Esophagus muscularis mucosa (tissue), 4 donors: ENCODE measurements around the gene LTBP1. TPM values are rescaled to one million over a fixed set of nuclear protein-coding genes. Genes with fewer than 3 reads are reported as not detected.
A peak's percentile ranks its signal among the peaks of the same experiment; 100 is the strongest.

Source experiments
- DNase-seq: peaks from one replicate; pipeline ENCODE4 v3.0.0-alpha.2; 2017; ENCODE audit errors: extremely low spot score
- H3K27ac ChIP-seq, 4 donors: fragments of 200-600 bp; sonication (generic); replicated peaks in 1 of 4; 1 replicate in 3 of 4; 2 replicates in 1 of 4; pipeline ENCODE4 v1.5.1; 2016 to 2019; ENCODE audit warnings: mild to moderate bottlenecking in 1 of 4
- H3K27me3 ChIP-seq, 4 donors: fragments of 200-600 bp; sonication (generic); one replicate each; pipeline versions ENCODE4 v1.5.1 to v1.6.0; 2016 to 2019
- H3K36me3 ChIP-seq, 4 donors: fragments of 200-600 bp; sonication (generic); one replicate each; pipeline ENCODE4 v1.5.1; 2016 to 2019
- H3K4me1 ChIP-seq, 4 donors: fragments of 200-600 bp; sonication (generic); one replicate each; pipeline ENCODE4 v1.5.1; 2016 to 2019
- H3K4me3 ChIP-seq, 4 donors: fragments of 200-600 bp; sonication (generic); 1 replicate in 2 of 4; 2 replicates in 2 of 4; pipeline ENCODE4 v1.5.1; 2016 to 2019; ENCODE audit warnings: mild to moderate bottlenecking in 4 of 4, moderate library complexity in 1 of 4
- H3K9me3 ChIP-seq, 4 donors: fragments of 200-600 bp; sonication (generic); 1 replicate in 3 of 4; 2 replicates in 1 of 4; pipeline ENCODE4 v1.5.1; 2016 to 2019
- EP300 ChIP-seq: sonication (generic); formaldehyde crosslinking; IDR thresholded peaks from one replicate; pipeline ENCODE4 v1.6.1; 2017; ENCODE audit warnings: antibody characterized with exemption
- POLR2A ChIP-seq: fragments of 450-650 bp; IDR thresholded peaks from one replicate; pipeline ENCODE4 v1.6.1; 2017; ENCODE audit warnings: antibody characterized with exemption, moderate library complexity, mild to moderate bottlenecking, low read depth
- POLR2AphosphoS5 ChIP-seq, 2 donors: sonication (generic); formaldehyde crosslinking; IDR thresholded peaks; one replicate each; pipeline ENCODE4 v1.6.1; 2017; ENCODE audit warnings: antibody characterized with exemption in 2 of 2
- WGBS: methylation state at CpG from one replicate; pipeline ENCODE4 v1.1.5; 2018; 5-methylcytosine and 5-hydroxymethylcytosine counted together
- intact Hi-C: fragments of 100-400 bp; cut with DNase I; formaldehyde crosslinking; loops from one replicate; pipeline ENCODE4 v1.15.1; 2023
- total RNA-seq, 4 donors: library from RNA; depleted of rRNA; stranded (reverse); fragments of >200 nt; gene quantifications; one replicate each; pipeline versions ENCODE4 v1.1.0 to v1.2.1, GENCODE V29; 2016
- TF ChIP-seq, protein P1 (sequence below), 3 experiments: fragments of 200-600 bp in 2 of 3; fragments of 450-650 bp in 1 of 3; sonication (generic) in 2 of 3; IDR thresholded peaks; one replicate each; pipeline ENCODE4 v1.5.1; 2017 to 2019; ENCODE audit warnings: antibody characterized with exemption in 3 of 3, mild to moderate bottlenecking in 2 of 3, moderate library complexity in 1 of 3

LTBP1 gene
- total RNA-seq, 4 donors from 2014 or later: 254 to 465 (median 368) TPM

DNA sequence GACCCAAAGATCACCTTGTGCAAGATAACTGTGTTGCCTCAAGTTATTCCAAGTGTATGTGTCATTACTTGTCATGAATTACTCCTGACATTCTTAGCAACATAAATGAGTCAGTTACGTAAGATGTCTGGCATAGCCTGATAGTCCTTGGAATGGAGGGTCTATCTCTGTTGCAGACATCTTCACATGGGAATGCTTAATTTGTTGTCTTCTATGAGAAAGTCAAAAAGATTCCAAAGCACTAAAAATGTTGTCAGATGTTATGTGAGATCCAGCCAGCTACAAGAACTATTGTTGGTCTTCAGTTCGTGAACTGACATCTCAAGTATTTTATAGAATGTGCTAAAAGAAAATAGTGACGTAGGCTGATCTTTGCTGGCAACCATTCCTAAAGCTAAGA lies 351.5 kb downstream of the LTBP1 start:
- WGBS: 56% methylated on average over 3 of the region's 3 CpGs
- H3K9me3 ChIP-seq: no peaks in the 10 kb centered on the region
- H3K4me1 ChIP-seq: peaks cover 22 to 80% (median 76%) of the 10 kb centered on the region in 4 donors
- intact Hi-C loops: no loop called here
- peaks cover 0 to 30% (median 14%) of the 10 kb centered on the region in 4 donors for H3K36me3 ChIP-seq
- H3K27me3 ChIP-seq: no peaks in the 10 kb centered on the region
- TF ChIP-seq POLR2AphosphoS5 (IDR thresholded peaks at IDR 0.05) (peak in 1 of 2 donors; percentile 66), EP300 (no peak)
- TF ChIP-seq, protein P1, sequence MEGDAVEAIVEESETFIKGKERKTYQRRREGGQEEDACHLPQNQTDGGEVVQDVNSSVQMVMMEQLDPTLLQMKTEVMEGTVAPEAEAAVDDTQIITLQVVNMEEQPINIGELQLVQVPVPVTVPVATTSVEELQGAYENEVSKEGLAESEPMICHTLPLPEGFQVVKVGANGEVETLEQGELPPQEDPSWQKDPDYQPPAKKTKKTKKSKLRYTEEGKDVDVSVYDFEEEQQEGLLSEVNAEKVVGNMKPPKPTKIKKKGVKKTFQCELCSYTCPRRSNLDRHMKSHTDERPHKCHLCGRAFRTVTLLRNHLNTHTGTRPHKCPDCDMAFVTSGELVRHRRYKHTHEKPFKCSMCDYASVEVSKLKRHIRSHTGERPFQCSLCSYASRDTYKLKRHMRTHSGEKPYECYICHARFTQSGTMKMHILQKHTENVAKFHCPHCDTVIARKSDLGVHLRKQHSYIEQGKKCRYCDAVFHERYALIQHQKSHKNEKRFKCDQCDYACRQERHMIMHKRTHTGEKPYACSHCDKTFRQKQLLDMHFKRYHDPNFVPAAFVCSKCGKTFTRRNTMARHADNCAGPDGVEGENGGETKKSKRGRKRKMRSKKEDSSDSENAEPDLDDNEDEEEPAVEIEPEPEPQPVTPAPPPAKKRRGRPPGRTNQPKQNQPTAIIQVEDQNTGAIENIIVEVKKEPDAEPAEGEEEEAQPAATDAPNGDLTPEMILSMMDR (IDR thresholded peaks at IDR 0.05): no peak
- H3K27ac ChIP-seq: peak overlapping the region; percentile 77 to 90 (median 77)
- DNase-seq: no peak
- H3K4me3 ChIP-seq: no peak overlapping the region

- no peak for DNase-seq
- H3K36me3 ChIP-seq: peaks cover 0 to 42% (median 21%) of the 10 kb centered on the region in 4 donors
- WGBS: 90% methylated on average over 3 of the region's 3 CpGs
- TF ChIP-seq POLR2A (no peak), EP300 (no peak)
- peak overlapping the region; percentile 45 to 79 (median 66) for H3K27ac ChIP-seq
- H3K4me3 ChIP-seq: no peak overlapping the region
- H3K27me3 ChIP-seq: no peaks in the 10 kb centered on the region
- intact Hi-C loops: no loop called here
- H3K4me1 ChIP-seq: peaks cover 19 to 83% (median 73%) of the 10 kb centered on the region in 4 donors
- no peaks in the 10 kb centered on the region for H3K9me3 ChIP-seq
These were observed 354.6 kb downstream of the LTBP1 start for GRCh38 chr2:33301355-33301754.

- 35% methylated on average over 2 of the region's 2 CpGs for WGBS
- intact Hi-C loops: no loop called here
- no peak overlapping the region for H3K4me3 ChIP-seq
- peak overlapping the region; percentile 45 to 79 (median 66) for H3K27ac ChIP-seq
- H3K27me3 ChIP-seq: no peaks in the 10 kb centered on the region
- DNase-seq: no peak
- H3K36me3 ChIP-seq: peaks cover 0 to 42% (median 26%) of the 10 kb centered on the region in 4 donors
- H3K9me3 ChIP-seq: no peaks in the 10 kb centered on the region
- H3K4me1 ChIP-seq: peaks cover 11 to 74% (median 64%) of the 10 kb centered on the region in 4 donors
- TF ChIP-seq EP300: no peak
- TF ChIP-seq, protein P1 (IDR thresholded peaks at IDR 0.05): no peak
These were observed 355.6 kb downstream of the LTBP1 start for GRCh38 chr2:33302348-33302747.

GRCh38 chr2:33304032-33304864 lies 357.5 kb downstream of the LTBP1 start:
- TF ChIP-seq POLR2AphosphoS5 (IDR thresholded peaks at IDR 0.05) (peak in 1 of 2 donors; percentile 21), POLR2A (no peak)
- intact Hi-C loops: no loop called here
- Histone ChIP-seq H3K4me1 (peaks cover 4 to 55% (median 45%) of the 10 kb centered on the region in 4 donors), H3K9me3 (no peaks in the 10 kb centered on the region), H3K4me3 (no peak overlapping the region), H3K27me3 (no peaks in the 10 kb centered on the region), H3K36me3 (peaks cover 0 to 42% (median 27%) of the 10 kb centered on the region in 4 donors), H3K27ac (peak overlapping the region; percentile 62 to 79 (median 68))
- 49% methylated on average over 10 of the region's 10 CpGs for WGBS
- DNase-seq: no peak

- Histone ChIP-seq H3K36me3 (peaks cover 8 to 37% (median 23%) of the 10 kb centered on the region in 4 donors), H3K27me3 (no peaks in the 10 kb centered on the region), H3K9me3 (no peaks in the 10 kb centered on the region), H3K4me3 (no peak overlapping the region), H3K27ac (peak overlapping the region in 2 of 4 donors; percentile 28 to 30), H3K4me1 (peaks cover 4 to 42% (median 37%) of the 10 kb centered on the region in 4 donors)
- WGBS: 86% methylated on average over 9 of the region's 9 CpGs
- TF ChIP-seq, protein P1 (IDR thresholded peaks at IDR 0.05): no peak
- TF ChIP-seq POLR2AphosphoS5 (IDR thresholded peaks at IDR 0.05): no peak
- no peak for TF ChIP-seq POLR2A
- no peak for TF ChIP-seq EP300
- intact Hi-C loops: no loop called here
- no peak for DNase-seq
These were observed 361.0 kb downstream of the LTBP1 start for GRCh38 chr2:33307659-33308270.
